ENCODE measurements around the gene EXOC3L2.

Gene EXOC3L2

DNA sequence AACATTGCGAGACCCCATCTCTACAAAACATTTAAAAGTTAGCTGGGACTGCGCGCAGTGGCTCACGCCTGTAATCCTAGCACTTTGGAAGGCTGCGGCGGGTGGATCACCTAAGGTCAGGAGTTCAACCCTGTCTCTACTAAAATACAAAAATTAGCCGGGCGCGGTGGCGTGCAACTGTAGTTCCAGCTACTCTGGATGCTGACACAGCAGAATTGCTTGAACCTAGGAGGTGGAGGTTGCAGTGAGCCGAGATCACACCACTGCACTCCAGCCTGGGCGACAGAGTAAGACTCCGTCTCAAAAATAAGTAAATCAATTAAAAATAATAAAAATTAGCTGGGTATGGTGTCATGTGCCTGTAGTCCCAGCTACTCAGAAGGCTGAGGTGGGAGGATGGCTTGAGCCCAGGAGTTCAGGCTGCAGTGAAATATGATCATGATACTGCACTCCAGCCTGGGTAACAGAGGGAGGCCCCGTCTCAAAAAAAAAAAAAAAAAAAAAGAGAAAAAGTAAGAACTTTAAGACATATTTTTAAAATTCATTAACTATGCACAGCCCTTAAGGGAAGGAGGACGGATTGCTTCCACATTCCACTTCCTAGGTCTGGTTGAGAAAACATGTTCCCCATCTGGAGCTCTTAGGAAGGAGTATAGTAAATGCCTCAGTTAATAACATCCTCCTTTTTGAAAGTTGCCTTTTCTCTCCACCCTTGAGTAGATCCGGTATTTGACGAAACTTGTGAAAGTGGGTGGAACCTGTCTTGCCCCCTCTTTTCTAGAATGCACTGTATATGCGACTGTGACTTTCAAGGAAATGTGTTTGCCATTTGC is 26.1 kb downstream of the EXOC3L2 start:
- no peak for DNase-seq (ENCODE audit: low read depth)

DNA sequence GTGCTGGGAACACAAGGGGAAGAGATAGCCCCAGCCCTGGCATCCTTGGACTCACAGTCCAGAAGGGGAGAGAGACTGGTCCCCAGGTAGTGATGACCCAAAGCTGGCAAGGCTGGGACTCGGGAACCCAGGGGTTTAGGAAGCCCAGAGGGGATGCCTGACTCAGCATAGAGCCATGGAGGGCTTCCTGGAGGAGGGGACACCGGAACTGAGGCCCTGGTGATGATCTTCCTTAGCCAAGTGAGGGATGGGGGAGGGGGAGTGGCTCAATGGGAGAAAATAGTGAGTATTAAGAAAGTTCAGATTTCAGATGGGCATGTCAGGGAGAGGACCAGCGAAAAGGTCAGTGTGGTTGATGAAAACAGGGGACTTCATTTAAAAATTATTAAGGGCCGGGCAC is 26.8 kb downstream of the EXOC3L2 start:
- DNase-seq (ENCODE audit: low read depth): no peak

DNA sequence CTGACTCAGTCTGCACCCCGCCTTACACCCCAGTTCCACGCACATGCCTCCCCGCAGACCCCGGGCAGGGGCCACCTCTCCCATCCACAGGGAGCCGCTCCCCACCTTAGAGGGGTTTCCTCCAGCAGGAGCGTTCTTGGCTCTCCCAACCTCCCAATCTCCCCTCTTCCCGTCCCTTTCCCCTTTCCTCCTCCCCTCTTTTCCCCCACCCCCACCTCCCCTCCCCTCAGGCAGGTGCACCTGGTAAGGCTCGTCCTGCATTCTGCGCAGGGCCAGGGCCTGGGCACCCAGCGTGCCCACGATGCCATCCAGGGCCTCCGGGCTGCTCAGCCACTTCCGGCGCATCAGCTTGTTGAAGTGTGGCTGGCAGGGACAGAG is 27.3 kb downstream of the EXOC3L2 start:
- no peak for DNase-seq (ENCODE audit: low read depth)

DNA sequence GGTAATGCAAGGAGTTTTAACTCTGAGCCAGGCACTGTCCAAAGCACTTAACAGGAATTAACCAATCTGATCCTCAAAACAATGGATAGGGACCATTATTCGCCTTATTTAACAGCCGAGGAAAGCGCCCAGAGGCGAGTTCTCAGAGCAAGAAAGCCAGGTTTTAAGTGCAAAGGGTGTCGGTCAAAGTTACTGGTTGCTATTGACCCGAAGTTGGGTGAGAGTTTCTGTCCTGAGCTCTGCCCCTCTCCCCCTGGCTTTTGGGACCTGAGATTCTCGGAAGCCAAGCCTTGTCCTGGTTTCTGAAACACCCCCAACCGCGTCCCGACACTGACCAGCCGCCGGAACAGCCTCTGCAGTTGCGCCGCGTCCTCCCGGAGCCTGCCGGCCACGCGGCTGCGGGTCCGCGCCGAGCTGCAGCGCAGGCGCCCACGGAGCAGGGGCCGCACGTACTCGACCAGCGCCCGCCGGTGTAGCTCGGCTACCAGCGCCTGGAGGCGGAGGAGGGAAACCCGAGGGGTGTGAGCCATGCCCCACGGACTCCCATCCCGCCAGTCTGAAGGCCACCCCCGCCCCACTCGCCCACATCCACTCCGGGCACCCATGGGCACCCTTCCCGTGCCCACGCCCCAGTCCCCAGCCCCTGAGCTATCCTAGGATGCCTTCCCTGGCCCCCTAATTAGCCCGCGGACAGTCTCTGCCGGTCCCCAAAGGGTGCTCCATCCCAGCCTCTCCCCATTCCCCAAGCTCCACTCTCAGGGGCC is 27.8 kb downstream of the EXOC3L2 start:
- DNase-seq (ENCODE audit: low read depth): no peak

DNA sequence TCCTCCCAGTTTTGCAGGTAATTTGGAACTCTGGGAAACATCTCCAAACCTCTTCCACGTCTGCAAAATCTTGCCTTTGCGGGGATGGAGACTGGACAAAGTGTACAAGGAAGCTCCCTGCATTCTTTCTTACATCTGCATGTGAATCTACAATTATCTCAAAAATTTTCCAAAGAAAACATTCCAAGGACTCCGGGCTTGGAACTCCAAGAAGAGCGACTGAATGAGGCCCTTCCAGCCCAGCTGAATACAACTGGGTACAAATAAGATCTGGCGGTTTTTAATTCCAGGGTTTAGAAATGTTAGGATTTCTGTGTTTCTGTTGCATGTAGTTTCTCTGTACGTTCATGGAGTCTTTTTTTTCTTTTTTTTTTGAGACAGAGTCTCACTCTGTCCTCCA is 28.5 kb downstream of the EXOC3L2 start:
- DNase-seq (ENCODE audit: low read depth): no peak

DNA sequence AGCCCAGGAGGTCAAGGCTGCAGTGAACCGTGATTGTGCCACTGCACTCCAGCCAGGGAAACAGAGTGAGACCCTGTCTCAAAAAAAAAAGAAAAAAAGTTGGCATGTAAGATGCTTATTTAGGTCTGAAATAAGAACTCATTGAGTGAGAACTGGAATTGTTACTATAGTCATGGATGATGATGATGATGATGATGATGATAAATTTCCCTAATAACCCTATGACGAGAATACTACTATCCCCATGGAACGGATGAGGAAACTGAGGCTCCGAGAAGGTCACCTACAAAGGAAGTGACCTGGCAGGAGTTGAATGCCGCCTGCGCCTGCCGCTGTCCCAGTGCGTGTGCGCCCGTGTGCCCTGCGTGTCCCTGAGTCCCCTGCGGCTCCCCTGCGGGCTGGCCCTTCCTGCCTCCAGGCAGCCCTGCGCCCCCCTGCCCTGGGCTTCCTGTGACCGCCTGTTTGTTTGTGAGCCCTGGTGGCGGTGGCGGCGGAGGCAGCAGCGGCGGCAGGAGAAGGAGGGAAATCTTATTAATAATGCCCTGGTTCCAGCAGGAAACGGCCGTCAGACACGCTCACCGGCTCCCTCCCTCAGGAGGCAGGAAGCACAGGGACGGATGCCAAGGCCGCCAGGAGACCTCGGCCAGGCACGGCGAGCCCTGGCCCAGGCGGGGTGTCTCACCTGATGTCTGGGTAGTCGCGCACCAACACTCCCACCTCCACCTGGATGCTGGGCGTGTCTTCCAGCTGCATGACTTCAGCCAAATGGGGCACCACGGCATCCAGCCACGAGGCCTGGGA is 29.6 kb downstream of the EXOC3L2 start:
- DNase-seq (ENCODE audit: low read depth): no peak

DNA sequence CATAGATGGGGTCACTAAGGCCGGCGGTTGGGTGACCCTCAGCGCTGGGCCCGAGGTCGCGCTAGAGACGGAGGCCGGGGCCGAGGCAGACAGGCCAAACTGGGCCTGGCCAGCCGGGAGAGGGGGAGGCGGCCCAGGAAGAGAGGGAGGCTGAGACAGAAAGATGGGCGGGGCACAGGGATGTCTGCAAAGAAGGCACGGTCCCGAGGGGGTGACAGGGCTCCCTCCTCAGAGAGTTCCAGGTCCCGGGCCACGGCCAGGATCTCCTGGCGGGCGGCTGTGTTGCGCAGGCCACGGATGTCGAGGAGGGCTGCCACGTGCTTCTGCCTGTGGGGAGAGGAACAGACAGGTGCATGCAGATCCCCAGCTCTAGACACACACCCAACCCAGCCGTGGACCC is 32.2 kb downstream of the EXOC3L2 start:
- no peak for DNase-seq (ENCODE audit: low read depth)

DNA sequence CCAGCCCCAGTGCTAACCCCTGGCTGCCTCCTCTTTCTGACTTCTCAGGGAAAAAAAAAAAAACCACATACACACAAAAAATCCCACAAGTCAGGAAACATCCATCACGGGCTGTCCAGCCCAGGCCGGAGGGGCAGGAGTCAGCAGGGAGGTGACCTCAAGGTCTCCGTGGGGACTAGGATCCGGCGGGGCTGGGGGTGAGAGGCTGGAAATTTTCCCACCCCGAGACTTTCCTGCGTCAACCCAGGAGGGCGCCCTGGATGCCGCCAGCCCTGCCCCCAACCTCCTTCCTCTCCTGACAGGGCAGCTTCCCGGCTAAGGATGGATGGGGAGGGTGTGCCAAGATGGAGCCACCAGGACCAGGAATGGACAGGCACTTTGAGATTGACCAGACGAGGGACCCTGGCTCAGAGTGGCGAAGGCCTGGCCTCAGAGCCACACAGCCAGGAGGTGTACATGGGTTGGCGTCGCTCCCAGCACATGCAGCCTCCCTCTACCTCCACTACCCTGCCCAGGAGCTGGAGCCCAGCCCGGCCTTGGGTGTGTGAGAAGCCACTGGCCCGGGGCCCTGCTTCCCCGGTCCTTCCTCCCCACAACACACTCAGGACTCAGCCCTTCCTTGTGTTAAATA is 33.3 kb downstream of the EXOC3L2 start:
- DNase-seq (ENCODE audit: low read depth): no peak

DNA sequence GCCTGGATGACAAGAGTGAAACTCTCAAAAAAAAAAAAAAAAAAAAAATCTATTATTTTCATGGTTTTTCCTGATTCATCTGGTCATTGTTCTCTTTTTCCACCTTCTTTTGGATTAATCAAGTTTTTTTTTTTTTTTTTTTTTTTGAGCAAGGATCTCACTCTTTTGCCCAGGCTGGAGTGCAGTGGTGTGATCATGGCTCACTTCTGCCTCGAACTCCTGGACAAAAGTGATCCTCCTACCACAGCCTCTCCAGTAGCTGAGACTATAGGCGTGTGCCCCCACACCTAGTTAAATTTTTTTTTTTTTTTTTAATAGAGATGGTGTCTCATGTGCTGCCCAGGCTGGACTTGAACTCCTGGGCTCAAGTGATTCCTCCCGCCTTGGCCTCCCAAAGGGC is 38.9 kb downstream of the EXOC3L2 start:
- no peak for DNase-seq (ENCODE audit: low read depth)

DNA sequence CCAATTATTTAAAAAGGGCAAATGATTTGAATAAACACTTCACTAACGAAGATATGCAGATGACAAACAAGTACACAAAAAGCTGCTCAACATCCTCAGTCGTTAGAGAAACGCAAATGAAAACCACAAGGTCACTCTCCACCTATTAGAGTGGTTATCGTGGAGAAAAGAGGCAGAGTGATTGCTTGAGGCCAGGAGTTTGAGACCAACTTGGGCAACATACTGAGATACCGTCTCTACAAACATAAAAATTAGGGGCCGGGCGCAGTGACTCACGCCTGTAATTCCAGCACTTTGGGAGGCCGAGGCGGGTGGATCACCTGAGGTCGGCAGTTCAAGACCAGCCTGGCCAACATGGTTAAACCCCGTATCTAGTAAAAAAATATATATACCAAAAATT is 39.4 kb downstream of the EXOC3L2 start:
- DNase-seq (ENCODE audit: low read depth): no peak

DNA sequence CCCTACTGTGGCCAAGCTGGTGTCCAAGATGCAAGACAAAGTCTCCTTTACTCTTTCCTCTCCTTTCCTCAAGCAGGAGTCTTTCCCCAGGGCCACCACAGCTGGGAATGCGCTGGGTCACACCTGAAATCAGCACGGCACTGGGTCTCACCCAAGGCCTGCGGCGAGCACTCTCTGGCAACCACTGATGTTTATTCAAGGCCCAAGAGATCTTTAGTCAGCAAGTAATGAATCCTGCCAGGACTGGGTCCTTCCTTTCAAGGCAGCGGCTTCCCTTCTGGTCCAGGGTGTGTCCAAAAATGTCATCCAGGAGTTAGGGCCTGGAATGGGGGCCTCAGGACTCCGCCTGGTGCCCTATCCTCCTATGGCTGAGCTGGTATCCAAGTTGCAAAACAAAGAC is 42.6 kb downstream of the EXOC3L2 start:
- DNase-seq (ENCODE audit: low read depth): no peak

DNA sequence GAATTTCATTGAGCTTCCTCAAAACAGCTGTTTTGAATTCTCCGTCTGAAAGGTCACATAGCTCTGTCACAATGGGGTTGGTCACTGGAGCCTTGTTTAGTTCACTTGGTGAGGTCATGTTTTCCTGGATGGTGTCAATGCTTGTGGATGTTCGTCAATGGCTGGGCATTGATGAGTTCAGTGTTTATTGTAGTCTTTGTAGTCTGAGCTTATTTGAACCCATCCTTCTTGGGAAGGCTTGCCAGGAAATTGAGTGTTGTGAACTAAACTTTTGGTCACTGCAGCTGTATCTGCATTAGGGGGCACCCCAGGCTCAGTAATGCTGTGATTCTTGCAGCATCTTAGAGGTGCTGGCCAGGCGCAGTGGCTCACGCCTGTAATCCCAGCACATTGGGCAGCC is 44.6 kb downstream of the EXOC3L2 start:
- no peak for DNase-seq (ENCODE audit: low read depth)

DNA sequence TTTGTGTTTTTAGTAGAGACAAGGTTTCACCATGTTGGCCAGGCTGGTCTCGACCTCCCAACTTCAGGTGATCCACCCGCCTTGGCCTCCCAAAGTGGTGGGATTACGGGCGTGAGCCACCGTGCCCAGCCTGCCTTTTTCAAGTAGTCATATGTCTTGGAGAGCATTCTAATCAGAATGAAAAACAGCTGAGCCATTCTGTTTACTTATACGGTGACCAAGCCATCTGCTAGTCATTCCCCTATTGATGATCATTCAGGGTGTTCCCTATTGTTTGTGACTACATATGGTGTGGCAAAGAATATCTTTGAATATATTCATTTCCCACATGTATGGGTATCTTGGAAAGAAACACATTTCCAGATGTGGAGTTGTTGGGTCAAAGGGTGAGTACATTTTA is 49.4 kb downstream of the EXOC3L2 start:
- DNase-seq (ENCODE audit: low read depth): no peak

DNA sequence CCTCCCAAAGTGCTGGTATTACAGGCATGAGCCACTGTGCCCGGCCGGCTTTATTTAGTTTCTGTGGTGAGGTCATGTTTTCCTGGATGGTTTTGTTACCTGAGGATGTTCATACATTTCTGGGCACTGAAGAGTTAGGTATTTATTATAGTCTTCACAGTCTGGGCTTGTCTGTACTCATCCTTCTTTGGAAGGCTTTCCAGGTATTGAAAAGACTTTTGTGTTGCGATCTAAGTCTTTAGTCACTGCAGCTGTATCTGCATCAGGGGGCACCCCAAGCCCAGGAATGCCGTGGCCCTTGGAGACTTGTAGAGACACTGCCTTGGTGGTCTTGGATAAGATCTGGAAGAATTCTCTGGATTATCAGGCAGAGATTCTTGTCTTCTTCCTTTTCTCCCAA is 53.8 kb downstream of the EXOC3L2 start:
- no peak for DNase-seq (ENCODE audit: low read depth)

DNA sequence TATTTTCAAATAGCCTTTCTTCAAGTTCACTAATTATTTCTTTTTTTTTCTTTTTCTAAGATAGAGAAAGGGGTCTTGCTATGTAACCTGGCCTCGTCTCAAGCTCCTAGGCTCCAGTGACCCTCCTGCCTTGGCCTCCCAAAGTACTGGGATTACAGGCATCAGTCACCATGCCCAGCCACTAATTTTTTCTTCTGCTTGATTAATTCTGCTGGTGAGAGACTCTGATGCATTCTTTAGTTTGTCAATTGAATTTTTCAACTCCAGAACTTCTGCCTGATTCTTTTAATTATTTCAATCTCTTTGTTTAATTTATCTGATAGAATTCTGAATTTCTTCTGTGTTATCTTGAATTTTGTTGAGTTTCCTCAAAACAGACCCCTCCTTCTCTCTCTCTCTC is 55.2 kb downstream of the EXOC3L2 start:
- DNase-seq (ENCODE audit: low read depth): no peak

DNA sequence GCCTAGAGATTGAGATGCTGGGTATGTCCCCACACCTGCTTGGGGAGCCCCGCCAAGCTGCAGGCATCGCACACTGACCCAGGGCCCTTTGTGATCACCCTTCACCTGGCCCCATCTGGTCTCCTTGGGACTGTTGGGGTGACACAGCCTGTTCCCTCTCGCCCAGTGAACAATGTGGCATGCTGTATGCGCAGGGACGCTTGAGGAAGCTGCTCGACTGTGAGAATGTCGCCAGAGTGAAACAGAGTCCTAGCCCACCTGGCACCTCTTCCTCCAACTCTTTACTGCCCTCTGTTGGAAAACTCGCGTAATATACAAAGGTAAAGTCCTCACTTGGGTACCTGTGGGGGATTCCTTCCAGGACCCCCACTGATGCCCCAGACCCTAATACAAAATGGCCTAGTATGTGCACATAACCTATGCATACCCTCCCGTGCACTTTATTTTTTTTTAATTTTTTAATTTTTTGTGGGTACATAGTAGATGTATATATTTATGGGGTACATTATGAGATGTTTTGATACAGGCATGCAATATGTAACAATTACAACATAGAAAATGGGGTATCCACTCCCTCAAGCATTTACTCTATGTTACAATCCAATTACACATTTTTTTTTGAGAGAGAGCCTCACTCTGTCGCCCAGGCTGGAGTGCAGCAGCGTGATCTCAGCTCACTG is 57.6 kb downstream of the EXOC3L2 start:
- DNase-seq (ENCODE audit: low read depth): no peak

DNA sequence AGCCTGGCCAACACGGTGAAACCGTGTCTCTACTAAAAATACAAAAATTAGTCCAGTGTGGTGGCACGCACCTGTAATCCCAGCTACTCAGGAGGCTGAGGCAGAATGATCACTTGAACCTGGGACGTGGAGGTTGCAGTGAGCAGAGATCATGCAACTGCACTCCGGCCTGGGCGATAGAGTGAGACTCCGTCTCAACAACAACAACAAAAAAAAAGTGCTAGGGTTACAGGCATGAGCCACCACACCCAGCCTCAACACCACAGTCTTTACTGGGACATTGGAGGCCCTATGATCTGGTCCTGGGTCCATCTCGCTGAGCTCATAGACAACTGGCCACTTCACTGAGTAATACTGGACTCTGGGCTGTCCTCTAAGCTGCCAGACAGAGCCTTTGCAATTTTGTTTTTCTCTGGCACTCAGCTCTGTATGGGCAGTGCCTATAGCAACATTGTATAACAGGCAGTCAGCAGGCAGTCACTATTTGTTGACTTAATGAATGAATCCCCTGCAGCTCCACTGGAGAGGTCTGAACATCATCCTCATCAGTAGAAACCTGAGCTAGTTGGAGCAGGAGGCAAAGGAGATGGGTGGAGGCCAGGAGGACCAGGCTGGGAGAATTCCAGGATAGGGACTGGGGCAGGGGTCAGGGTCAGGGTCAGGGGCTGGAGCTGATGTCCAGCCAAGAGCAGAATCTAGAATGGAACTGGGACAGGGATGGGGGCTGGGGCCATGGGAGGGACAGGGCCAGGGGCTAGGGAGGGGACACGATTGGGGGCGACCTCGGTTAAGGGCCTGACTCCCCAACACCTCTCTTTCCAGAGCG is 58.5 kb downstream of the EXOC3L2 start:
- no peak for DNase-seq (ENCODE audit: low read depth)

DNA sequence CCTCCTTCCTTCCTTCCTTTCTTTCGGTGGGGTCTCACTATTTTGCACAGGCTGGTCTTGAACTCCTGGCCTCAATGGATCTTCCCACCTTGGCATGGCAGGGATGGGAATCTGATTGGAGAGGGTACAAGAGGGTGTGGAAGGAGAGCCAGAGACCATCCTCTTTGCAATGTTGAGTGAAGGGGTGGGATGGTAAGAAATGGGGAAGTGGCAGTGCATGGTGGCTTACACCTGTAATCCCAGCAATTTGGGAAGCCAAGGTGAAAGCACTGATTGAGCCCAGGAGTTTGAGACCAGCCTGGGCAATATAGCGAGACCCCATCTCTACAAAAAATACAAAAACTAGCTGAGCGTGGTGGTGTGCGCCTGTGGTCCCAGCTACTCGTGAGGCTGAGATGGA is 61.1 kb downstream of the EXOC3L2 start:
- DNase-seq (ENCODE audit: low read depth): no peak

DNA sequence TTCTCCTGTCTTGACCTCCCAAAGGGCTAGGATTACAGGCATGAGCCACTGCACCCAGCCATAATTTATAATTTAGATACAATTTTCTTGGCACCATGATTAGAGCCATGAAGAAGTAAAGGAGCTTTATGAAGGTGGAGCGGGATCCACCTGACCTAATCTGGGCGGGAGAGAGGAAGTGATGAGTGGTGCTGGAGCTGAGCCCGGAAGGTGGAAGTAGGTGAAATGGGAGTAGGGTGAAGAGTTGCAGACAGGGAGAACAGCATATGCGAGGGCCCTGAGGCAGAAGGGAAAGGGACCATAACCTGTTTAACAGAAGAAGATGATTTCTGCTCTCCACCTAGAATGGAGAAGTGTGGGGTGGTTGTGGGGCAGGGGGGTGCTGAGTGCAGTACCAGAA is 62.4 kb downstream of the EXOC3L2 start:
- DNase-seq (ENCODE audit: low read depth): no peak

DNA sequence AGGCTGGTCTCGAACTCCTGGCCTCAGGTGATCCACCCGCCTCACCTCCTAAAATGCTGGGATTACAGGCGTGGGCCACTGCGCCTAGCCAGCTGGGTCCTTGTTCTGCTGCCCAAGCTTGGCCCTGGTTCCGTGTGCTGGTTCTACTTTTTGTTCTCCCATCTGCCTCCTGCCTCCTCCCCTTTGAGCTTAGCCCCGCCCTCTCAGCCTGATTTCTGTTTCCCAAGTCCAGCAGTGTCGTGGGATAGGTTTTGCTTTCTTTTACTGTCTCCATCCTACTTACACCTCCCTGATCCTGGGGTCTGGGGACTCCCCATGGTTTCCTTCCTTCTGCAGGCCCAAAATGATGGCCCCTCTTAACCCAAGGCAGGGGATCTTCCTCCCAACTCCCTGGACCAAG is 64.3 kb downstream of the EXOC3L2 start:
- DNase-seq (ENCODE audit: low read depth): no peak

DNA sequence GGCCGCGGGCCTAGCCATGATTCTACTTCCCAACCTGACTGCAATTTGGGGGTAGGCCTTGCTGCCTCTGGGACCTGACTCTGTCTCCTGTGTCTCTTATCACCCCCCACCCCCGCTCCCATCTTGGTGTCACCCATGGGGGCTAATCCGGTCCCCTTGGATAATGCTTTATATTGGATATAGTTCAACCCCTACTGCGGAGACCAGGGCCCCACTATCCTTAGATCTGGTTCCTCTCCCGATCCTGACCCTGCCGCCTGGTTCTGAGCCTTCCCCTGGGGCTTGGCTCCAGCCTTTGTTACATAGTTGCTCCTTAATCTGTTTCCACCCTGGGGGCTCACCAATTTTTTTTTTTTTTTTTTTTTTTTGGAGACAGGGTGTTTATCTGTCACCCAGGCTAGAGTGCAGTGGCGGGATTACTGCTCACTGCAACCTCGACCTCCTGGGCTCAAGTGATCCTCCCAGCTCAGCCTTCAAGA is 65.3 kb downstream of the EXOC3L2 start:
- DNase-seq (ENCODE audit: low read depth): no peak

Data from stimulated activated CD4-positive, alpha-beta T cell treated with anti-CD3 and anti-CD28 coated beads, Interleukin-2, amount 100 ng/mL, for 4 hours (primary cell).